ENCODE measurements around the gene U2AF2. TPM values are rescaled to one million over a fixed set of nuclear protein-coding genes. Genes with fewer than 3 reads are reported as not detected.

U2AF2 gene
- total RNA-seq, 1 donor from 2014 or later: 194 TPM

- H2AFZ ChIP-seq (ENCODE audit: low read depth, low read length): no peak overlapping the region
- no peak overlapping the region for H3K4me3 ChIP-seq (ENCODE audit: insufficient read depth, low read depth, low read length)
- no peaks in the 10 kb centered on the region for H3K9me3 ChIP-seq (ENCODE audit: insufficient read depth, low read depth, low read length)
- Mint-ChIP-seq H3K27ac (ENCODE audit: unreplicated experiment) (no peak overlapping the region), H3K4me3 (ENCODE audit: unreplicated experiment) (no peak overlapping the region), H3K9me3 (ENCODE audit: unreplicated experiment) (peaks cover 2% of the 10 kb centered on the region), H3K4me1 (ENCODE audit: low read depth, unreplicated experiment) (peaks cover 16% of the 10 kb centered on the region), H3K27me3 (ENCODE audit: low read depth, unreplicated experiment) (no peaks in the 10 kb centered on the region), H3K36me3 (ENCODE audit: low read depth, unreplicated experiment) (peaks cover 25% of the 10 kb centered on the region)
- FAIRE-seq (no peak), DNase-seq (ENCODE audit: low read depth) (no peak)
- H4K20me1 ChIP-seq (ENCODE audit: insufficient read depth, low read length): peaks cover 67% of the 10 kb centered on the region
- H3K27ac ChIP-seq (ENCODE audit: low read depth, low read length): no peak overlapping the region
- H3K79me2 ChIP-seq (ENCODE audit: insufficient read depth, low read length): peaks cover 67% of the 10 kb centered on the region
- TF ChIP-seq EZH2 (IDR thresholded peaks at IDR 0.05; ENCODE audit: insufficient read depth, low read length) (no peak), CTCF (IDR thresholded peaks at IDR 0.05; ENCODE audit: insufficient read depth, low read depth, low read length) (no peak)
- H3K27me3 ChIP-seq (ENCODE audit: insufficient read depth, low read length): no peaks in the 10 kb centered on the region
- no peak overlapping the region for H3K4me2 ChIP-seq (ENCODE audit: low read length)
- H3K4me1 ChIP-seq (ENCODE audit: insufficient read depth, low read length): peaks cover 14% of the 10 kb centered on the region
- H3K9ac ChIP-seq (ENCODE audit: low read length): no peak overlapping the region
- peaks cover 6% of the 10 kb centered on the region for H3K36me3 ChIP-seq (ENCODE audit: insufficient read depth, low read length)
These were observed 45.5 kb upstream of the U2AF2 start for GRCh38 chr19:55609326-55609725.

GRCh38 chr19:55611300-55611982 is 43.4 kb upstream of the U2AF2 start:
- TF ChIP-seq CTCF (IDR thresholded peaks at IDR 0.05; ENCODE audit: insufficient read depth, low read depth, low read length) (no peak), EZH2 (IDR thresholded peaks at IDR 0.05; ENCODE audit: insufficient read depth, low read length) (no peak)
- H3K9me3 ChIP-seq (ENCODE audit: insufficient read depth, low read depth, low read length): no peaks in the 10 kb centered on the region
- Mint-ChIP-seq H3K9me3 (ENCODE audit: unreplicated experiment) (peaks cover 2% of the 10 kb centered on the region), H3K4me1 (ENCODE audit: low read depth, unreplicated experiment) (peaks cover 12% of the 10 kb centered on the region), H3K36me3 (ENCODE audit: low read depth, unreplicated experiment) (peaks cover 25% of the 10 kb centered on the region), H3K4me3 (ENCODE audit: unreplicated experiment) (no peak overlapping the region), H3K27ac (ENCODE audit: unreplicated experiment) (peak overlapping the region; percentile 66), H3K27me3 (ENCODE audit: low read depth, unreplicated experiment) (no peaks in the 10 kb centered on the region)
- H3K79me2 ChIP-seq (ENCODE audit: insufficient read depth, low read length): peaks cover 64% of the 10 kb centered on the region
- no peak overlapping the region for H3K27ac ChIP-seq (ENCODE audit: low read depth, low read length)
- H3K4me1 ChIP-seq (ENCODE audit: insufficient read depth, low read length): peaks cover 7% of the 10 kb centered on the region
- FAIRE-seq (no peak), DNase-seq (ENCODE audit: low read depth) (no peak)
- peaks cover 65% of the 10 kb centered on the region for H4K20me1 ChIP-seq (ENCODE audit: insufficient read depth, low read length)
- H3K4me3 ChIP-seq (ENCODE audit: insufficient read depth, low read depth, low read length): no peak overlapping the region
- H2AFZ ChIP-seq (ENCODE audit: low read depth, low read length): no peak overlapping the region
- H3K36me3 ChIP-seq (ENCODE audit: insufficient read depth, low read length): peaks cover 6% of the 10 kb centered on the region
- no peaks in the 10 kb centered on the region for H3K27me3 ChIP-seq (ENCODE audit: insufficient read depth, low read length)
- no peak overlapping the region for H3K4me2 ChIP-seq (ENCODE audit: low read length)
- H3K9ac ChIP-seq (ENCODE audit: low read length): no peak overlapping the region

GRCh38 chr19:55611983-55612645 is 42.7 kb upstream of the U2AF2 start:
- H3K27ac ChIP-seq (ENCODE audit: low read depth, low read length): no peak overlapping the region
- no peaks in the 10 kb centered on the region for H3K27me3 ChIP-seq (ENCODE audit: insufficient read depth, low read length)
- H3K4me3 Mint-ChIP-seq (ENCODE audit: unreplicated experiment): no peak overlapping the region
- peaks cover 6% of the 10 kb centered on the region for H3K36me3 ChIP-seq (ENCODE audit: insufficient read depth, low read length)
- no peak overlapping the region for H3K27ac Mint-ChIP-seq (ENCODE audit: unreplicated experiment)
- H3K4me1 ChIP-seq (ENCODE audit: insufficient read depth, low read length): no peaks in the 10 kb centered on the region
- DNase-seq (ENCODE audit: low read depth) (no peak), FAIRE-seq (no peak)
- no peak overlapping the region for H3K9ac ChIP-seq (ENCODE audit: low read length)
- H3K9me3 Mint-ChIP-seq (ENCODE audit: unreplicated experiment): peaks cover 2% of the 10 kb centered on the region
- peaks cover 59% of the 10 kb centered on the region for H4K20me1 ChIP-seq (ENCODE audit: insufficient read depth, low read length)
- H3K4me1 Mint-ChIP-seq (ENCODE audit: low read depth, unreplicated experiment): peaks cover 5% of the 10 kb centered on the region
- H3K4me2 ChIP-seq (ENCODE audit: low read length): no peak overlapping the region
- TF ChIP-seq CTCF (IDR thresholded peaks at IDR 0.05; ENCODE audit: insufficient read depth, low read depth, low read length) (no peak), EZH2 (IDR thresholded peaks at IDR 0.05; ENCODE audit: insufficient read depth, low read length) (no peak)
- H3K36me3 Mint-ChIP-seq (ENCODE audit: low read depth, unreplicated experiment): peaks cover 21% of the 10 kb centered on the region
- H3K27me3 Mint-ChIP-seq (ENCODE audit: low read depth, unreplicated experiment): no peaks in the 10 kb centered on the region
- H3K4me3 ChIP-seq (ENCODE audit: insufficient read depth, low read depth, low read length): no peak overlapping the region
- H3K9me3 ChIP-seq (ENCODE audit: insufficient read depth, low read depth, low read length): no peaks in the 10 kb centered on the region
- peaks cover 58% of the 10 kb centered on the region for H3K79me2 ChIP-seq (ENCODE audit: insufficient read depth, low read length)
- H2AFZ ChIP-seq (ENCODE audit: low read depth, low read length): no peak overlapping the region

Measured in astrocyte (in vitro differentiated cells and primary cell).